ENCODE data around the gene STK10. TPM values are rescaled to one million over a fixed set of nuclear protein-coding genes. Genes with fewer than 3 reads are reported as not detected.

The STK10 gene
- total and polyA plus RNA-seq, 2 of the 8 experiments (the other 6 are each of a cell fraction or from before 2014, with no cell fraction given) = 10.5 to 21.4 TPM

- no peak for TF ChIP-seq CHD1 (IDR thresholded peaks at IDR 0.05; ENCODE audit: low read depth, low read length)
- no peak for TF ChIP-seq BACH1 (IDR thresholded peaks at IDR 0.05; ENCODE audit: low read length)
- ChIA-PET CTCF (ENCODE audit: partially characterized antibody) (interaction anchor here (1.3 to 1.8 kb wide), 2 partner anchors 16 to 19 kb away, joined by 3 to 4 read pairs; no protein-coding TSS in a partner anchor), POLR2A (ENCODE audit: partially characterized antibody) (no interaction called here)
- Histone ChIP-seq H3K14ac (ENCODE audit: insufficient read length) (no peak overlapping the region), H4K8ac (ENCODE audit: extremely low read depth, insufficient read depth, low read length) (no peak overlapping the region), H3K27me3 (replicated peaks in 1 of 4; ENCODE audit: control insufficient read depth in 3 of 4, extremely low read depth in 1 of 4, insufficient read depth in 3 of 4, low read length in 3 of 4) (no peaks in the 10 kb centered on the region), H3K18ac (ENCODE audit: extremely low read depth, low read length) (no peak overlapping the region), H2BK12ac (ENCODE audit: low read depth, low read length) (no peak overlapping the region), H3K79me2 (ENCODE audit: control insufficient read depth in 1 of 2, insufficient read depth in 2 of 2, low read length in 2 of 2) (no peaks in the 10 kb centered on the region), H2BK15ac (ENCODE audit: low read length) (no peak overlapping the region), H2AK5ac (ENCODE audit: low read depth, low read length) (no peak overlapping the region), H2AFZ (ENCODE audit: low read length) (no peak overlapping the region), H3K56ac (replicated peaks; ENCODE audit: insufficient read length, low read depth, low read length) (no peak overlapping the region), H3K36me3 (ENCODE audit: control insufficient read depth in 2 of 4, insufficient read depth in 4 of 4, low read length in 3 of 4) (no peaks in the 10 kb centered on the region), H3K23me2 (ENCODE audit: low read depth, low read length) (no peaks in the 10 kb centered on the region; the same call in 1 of the 2 replicates), H4K91ac (replicated peaks; ENCODE audit: insufficient read length, low read length) (no peak overlapping the region), H3K9me3 (ENCODE audit: insufficient read depth in 2 of 2, low read depth in 1 of 2, low read length in 1 of 2) (no peaks in the 10 kb centered on the region), H3K4me3 (ENCODE audit: extremely low read depth in 1 of 4, insufficient read depth in 2 of 4, low read depth in 3 of 4, low read length in 4 of 4) (no peak overlapping the region), H3K9ac (replicated peaks in 1 of 4; ENCODE audit: extremely low read depth in 1 of 4, low read depth in 3 of 4, low read length in 3 of 4) (no peak overlapping the region), H3K23ac (ENCODE audit: insufficient read length) (no peak overlapping the region), H2BK5ac (ENCODE audit: low read depth, low read length) (no peak overlapping the region), H3K79me1 (ENCODE audit: low read depth, low read length) (peaks cover 8% of the 10 kb centered on the region; the same call in 1 of the 2 replicates), H3K4ac (replicated peaks; ENCODE audit: insufficient read length, low read depth, low read length) (no peak overlapping the region), H4K20me1 (replicated peaks in 1 of 2; ENCODE audit: control insufficient read depth in 1 of 2, insufficient read depth in 2 of 2, low read length in 2 of 2) (no peaks in the 10 kb centered on the region), H4K5ac (ENCODE audit: insufficient read length, low read depth, low read length) (no peak overlapping the region), H3K4me1 (replicated peaks in 1 of 4; ENCODE audit: control insufficient read depth in 3 of 4, insufficient read depth in 4 of 4, low read length in 3 of 4) (peaks cover 0 to 4% (median 3%) of the 10 kb centered on the region in 4 experiments; a peak in 3 of 7 replicates), H3K4me2 (ENCODE audit: insufficient read depth in 1 of 2, low read depth in 2 of 2, low read length in 2 of 2) (no peak overlapping the region), H2BK120ac (replicated peaks; ENCODE audit: low read depth, low read length) (no peak overlapping the region), H2BK20ac (ENCODE audit: low read length) (no peak overlapping the region), H3K27ac (ENCODE audit: low read depth, low read length) (no peak overlapping the region)
- FAIRE-seq (no peak), DNase-seq (ENCODE audit: low read depth in 1 of 2, low spot score in 2 of 2) (no peak)
- WGBS, 2 experiments (ENCODE audit: extremely low coverage in 1 of 2, insufficient coverage in 1 of 2, insufficient read length in 1 of 2, insufficient replicate concordance in 2 of 2, low coverage in 1 of 2, low lambda C conversion rate in 2 of 2, missing lambda C conversion rate in 1 of 2) = 93% methylated on average over 7 of the region's 8 CpGs; no CpG with 5 or more reads in 1 of the 2 experiments
Observed at GRCh38 chr5:172168311-172168710, 19.7 kb downstream of the STK10 start.

Data from H1 (cell line).